BLaER1 (cell line): ENCODE data around the gene NHSL2.

Experiments
- H3K27ac ChIP-seq: shearing (Covaris generic); formaldehyde crosslinking; 2 replicates; pipeline ENCODE4 v1.8.1; 2022
- H3K27me3 ChIP-seq: shearing (Covaris generic); formaldehyde crosslinking; 2 replicates; pipeline ENCODE4 v1.8.1; 2022
- H3K36me3 ChIP-seq: shearing (Covaris generic); formaldehyde crosslinking; 2 replicates; pipeline ENCODE4 v1.8.1; 2022
- H3K4me1 ChIP-seq: shearing (Covaris generic); formaldehyde crosslinking; 2 replicates; pipeline ENCODE4 v1.8.1; 2022
- H3K4me2 ChIP-seq: shearing (Covaris generic); formaldehyde crosslinking; 2 replicates; pipeline ENCODE4 v1.8.1; 2022
- H3K4me3 ChIP-seq: shearing (Covaris generic); formaldehyde crosslinking; 2 replicates; pipeline ENCODE4 v1.8.1; 2022
- H3K9ac ChIP-seq: shearing (Covaris generic); formaldehyde crosslinking; 2 replicates; pipeline ENCODE4 v1.8.1; 2022
- H3K9me3 ChIP-seq: shearing (Covaris generic); formaldehyde crosslinking; 2 replicates; pipeline ENCODE4 v1.8.1; 2022
- H4K20me1 ChIP-seq: shearing (Covaris generic); formaldehyde crosslinking; 2 replicates; pipeline ENCODE4 v1.8.1; 2022
- Cebpa-rat ChIP-seq: shearing (Covaris generic); IDR thresholded peaks from 2 replicates; pipeline ENCODE4 v1.8.1; 2022

The NHSL2 gene

GRCh38 chrX:72031634-72032033 lies 121.0 kb downstream of the NHSL2 start:
- Histone ChIP-seq H3K4me2 (no peak overlapping the region), H4K20me1 (no peaks in the 10 kb centered on the region), H3K27me3 (peaks cover 53% of the 10 kb centered on the region), H3K36me3 (no peaks in the 10 kb centered on the region), H3K4me1 (no peaks in the 10 kb centered on the region), H3K27ac (no peak overlapping the region), H3K9ac (no peak overlapping the region), H3K4me3 (no peak overlapping the region), H3K9me3 (no peaks in the 10 kb centered on the region)
- no peak for TF ChIP-seq Cebpa-rat

GRCh38 chrX:72037601-72038000 lies 127.0 kb downstream of the NHSL2 start:
- no peaks in the 10 kb centered on the region for H3K4me1 ChIP-seq
- no peak for TF ChIP-seq Cebpa-rat

GRCh38 chrX:72038016-72038415 lies 127.4 kb downstream of the NHSL2 start:
- H3K4me2 ChIP-seq: no peak overlapping the region
- no peaks in the 10 kb centered on the region for H3K9me3 ChIP-seq
- H3K4me1 ChIP-seq: no peaks in the 10 kb centered on the region
- H3K27ac ChIP-seq: no peak overlapping the region
- no peak overlapping the region for H3K4me3 ChIP-seq
- peaks cover 65% of the 10 kb centered on the region for H3K27me3 ChIP-seq
- no peaks in the 10 kb centered on the region for H4K20me1 ChIP-seq
- TF ChIP-seq Cebpa-rat: no peak
- H3K9ac ChIP-seq: no peak overlapping the region
- no peaks in the 10 kb centered on the region for H3K36me3 ChIP-seq

More at GRCh38 chrX:72037601-72038000, 127.0 kb downstream of the NHSL2 start:
- no peaks in the 10 kb centered on the region for H3K36me3 ChIP-seq
- H3K4me2 ChIP-seq: no peak overlapping the region
- H3K4me3 ChIP-seq: no peak overlapping the region
- H4K20me1 ChIP-seq: no peaks in the 10 kb centered on the region
- no peak overlapping the region for H3K27ac ChIP-seq
- H3K9me3 ChIP-seq: no peaks in the 10 kb centered on the region
- no peak overlapping the region for H3K9ac ChIP-seq
- peaks cover 61% of the 10 kb centered on the region for H3K27me3 ChIP-seq

GRCh38 chrX:72038868-72039267 lies 128.2 kb downstream of the NHSL2 start:
- no peaks in the 10 kb centered on the region for H3K4me1 ChIP-seq
- H3K27ac ChIP-seq: no peak overlapping the region
- no peak overlapping the region for H3K4me3 ChIP-seq
- no peaks in the 10 kb centered on the region for H3K36me3 ChIP-seq
- no peak overlapping the region for H3K9ac ChIP-seq
- peaks cover 70% of the 10 kb centered on the region for H3K27me3 ChIP-seq
- no peaks in the 10 kb centered on the region for H4K20me1 ChIP-seq
- TF ChIP-seq Cebpa-rat: no peak
- H3K9me3 ChIP-seq: no peaks in the 10 kb centered on the region
- H3K4me2 ChIP-seq: no peak overlapping the region

GRCh38 chrX:72040506-72040905 lies 129.9 kb downstream of the NHSL2 start:
- Histone ChIP-seq H3K4me3 (no peak overlapping the region), H3K27me3 (peaks cover 85% of the 10 kb centered on the region), H3K9ac (no peak overlapping the region), H3K36me3 (no peaks in the 10 kb centered on the region), H3K27ac (no peak overlapping the region), H3K4me2 (no peak overlapping the region), H3K4me1 (no peaks in the 10 kb centered on the region), H3K9me3 (no peaks in the 10 kb centered on the region), H4K20me1 (no peaks in the 10 kb centered on the region)
- no peak for TF ChIP-seq Cebpa-rat

GRCh38 chrX:72041176-72041575 lies 130.5 kb downstream of the NHSL2 start:
- Histone ChIP-seq H3K27ac (no peak overlapping the region), H3K4me2 (no peak overlapping the region), H3K4me1 (no peaks in the 10 kb centered on the region), H3K9me3 (no peaks in the 10 kb centered on the region), H3K36me3 (no peaks in the 10 kb centered on the region), H3K27me3 (peaks cover 86% of the 10 kb centered on the region), H3K4me3 (no peak overlapping the region), H4K20me1 (no peaks in the 10 kb centered on the region), H3K9ac (no peak overlapping the region)
- no peak for TF ChIP-seq Cebpa-rat

- Histone ChIP-seq H3K27me3 (peaks cover 96% of the 10 kb centered on the region), H3K4me2 (no peak overlapping the region), H4K20me1 (no peaks in the 10 kb centered on the region), H3K4me1 (no peaks in the 10 kb centered on the region), H3K4me3 (no peak overlapping the region), H3K9me3 (no peaks in the 10 kb centered on the region), H3K36me3 (no peaks in the 10 kb centered on the region), H3K9ac (no peak overlapping the region), H3K27ac (no peak overlapping the region)
- TF ChIP-seq Cebpa-rat: no peak
These were observed 131.5 kb downstream of the NHSL2 start for GRCh38 chrX:72041871-72042851.

GRCh38 chrX:72042852-72043248 lies 132.2 kb downstream of the NHSL2 start:
- H3K4me2 ChIP-seq: no peak overlapping the region
- H3K27me3 ChIP-seq: peaks cover 96% of the 10 kb centered on the region
- no peaks in the 10 kb centered on the region for H3K9me3 ChIP-seq
- H3K36me3 ChIP-seq: no peaks in the 10 kb centered on the region
- no peak for TF ChIP-seq Cebpa-rat
- no peak overlapping the region for H3K27ac ChIP-seq
- H3K9ac ChIP-seq: no peak overlapping the region
- H4K20me1 ChIP-seq: no peaks in the 10 kb centered on the region; the same call in 1 of the 2 replicates
- H3K4me3 ChIP-seq: no peak overlapping the region
- no peaks in the 10 kb centered on the region for H3K4me1 ChIP-seq

GRCh38 chrX:72043636-72044035 lies 133.0 kb downstream of the NHSL2 start:
- Histone ChIP-seq H3K9ac (no peak overlapping the region), H3K36me3 (no peaks in the 10 kb centered on the region), H3K9me3 (no peaks in the 10 kb centered on the region), H3K4me2 (no peak overlapping the region), H3K4me1 (no peaks in the 10 kb centered on the region), H3K27me3 (peaks cover 98% of the 10 kb centered on the region), H3K27ac (no peak overlapping the region), H3K4me3 (no peak overlapping the region), H4K20me1 (no peaks in the 10 kb centered on the region; the same call in 1 of the 2 replicates)
- no peak for TF ChIP-seq Cebpa-rat

- H3K36me3 ChIP-seq: no peaks in the 10 kb centered on the region
- no peak overlapping the region for H3K4me3 ChIP-seq
- no peaks in the 10 kb centered on the region for H3K9me3 ChIP-seq
- H3K4me2 ChIP-seq: no peak overlapping the region
- H3K27ac ChIP-seq: no peak overlapping the region
- no peak overlapping the region for H3K9ac ChIP-seq
- no peaks in the 10 kb centered on the region for H3K4me1 ChIP-seq
- H4K20me1 ChIP-seq: no peaks in the 10 kb centered on the region; the same call in 1 of the 2 replicates
- peaks cover 96% of the 10 kb centered on the region for H3K27me3 ChIP-seq
- no peak for TF ChIP-seq Cebpa-rat
These were observed 134.5 kb downstream of the NHSL2 start for GRCh38 chrX:72045141-72045540.
